ENCODE data around the gene CDKAL1.

DNA sequence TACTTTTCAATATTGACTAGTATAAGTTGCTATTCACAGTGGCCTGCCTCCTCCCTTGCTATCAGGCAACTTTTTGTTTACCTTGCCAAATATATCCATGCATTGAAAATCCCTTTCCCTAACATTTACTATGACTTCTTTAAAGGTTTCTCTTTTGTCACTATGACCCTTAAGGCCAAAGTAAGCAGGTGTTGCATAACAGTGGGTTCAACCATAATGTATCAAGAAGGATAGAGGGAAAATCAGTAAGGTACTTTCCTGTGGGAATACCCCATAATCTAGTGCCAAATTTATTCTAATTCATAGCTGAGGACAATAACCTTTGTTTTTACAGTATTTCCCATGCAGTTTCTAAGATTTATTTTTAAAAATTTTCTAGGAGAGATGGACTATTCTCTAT is 527.6 kb downstream of the CDKAL1 start:
- TF ChIP-seq POLR2A (IDR thresholded peaks at IDR 0.05; ENCODE audit: low read depth, low read length) (no peak), GATA2 (IDR thresholded peaks at IDR 0.05; ENCODE audit: insufficient read depth, insufficient read length, low read depth, low read length) (no peak)
- TF ChIP-seq, protein P1, sequence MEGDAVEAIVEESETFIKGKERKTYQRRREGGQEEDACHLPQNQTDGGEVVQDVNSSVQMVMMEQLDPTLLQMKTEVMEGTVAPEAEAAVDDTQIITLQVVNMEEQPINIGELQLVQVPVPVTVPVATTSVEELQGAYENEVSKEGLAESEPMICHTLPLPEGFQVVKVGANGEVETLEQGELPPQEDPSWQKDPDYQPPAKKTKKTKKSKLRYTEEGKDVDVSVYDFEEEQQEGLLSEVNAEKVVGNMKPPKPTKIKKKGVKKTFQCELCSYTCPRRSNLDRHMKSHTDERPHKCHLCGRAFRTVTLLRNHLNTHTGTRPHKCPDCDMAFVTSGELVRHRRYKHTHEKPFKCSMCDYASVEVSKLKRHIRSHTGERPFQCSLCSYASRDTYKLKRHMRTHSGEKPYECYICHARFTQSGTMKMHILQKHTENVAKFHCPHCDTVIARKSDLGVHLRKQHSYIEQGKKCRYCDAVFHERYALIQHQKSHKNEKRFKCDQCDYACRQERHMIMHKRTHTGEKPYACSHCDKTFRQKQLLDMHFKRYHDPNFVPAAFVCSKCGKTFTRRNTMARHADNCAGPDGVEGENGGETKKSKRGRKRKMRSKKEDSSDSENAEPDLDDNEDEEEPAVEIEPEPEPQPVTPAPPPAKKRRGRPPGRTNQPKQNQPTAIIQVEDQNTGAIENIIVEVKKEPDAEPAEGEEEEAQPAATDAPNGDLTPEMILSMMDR (IDR thresholded peaks at IDR 0.05; ENCODE audit: extremely low read depth in 1 of 2, insufficient read depth in 1 of 2, low read depth in 1 of 2, low read length in 2 of 2): no peak
